H1 (cell line): ENCODE measurements around the gene CRP. TPM values are rescaled to one million over a fixed set of nuclear protein-coding genes. Genes with fewer than 3 reads are reported as not detected.

ENCODE experiments used
- CTCF ChIA-PET: fragments of 300-600 bp; sonication (Branson Sonifier 250); formaldehyde crosslinking; loops from one replicate; lab custom pipeline; 2021; ENCODE audit not compliant: partially characterized antibody; lab: Charles Lee
- POLR2A ChIA-PET: fragments of 300-600 bp; sonication (Branson Sonifier 250); formaldehyde crosslinking; loops from one replicate; lab custom pipeline; 2021; ENCODE audit warnings: inconsistent platforms; ENCODE audit not compliant: partially characterized antibody; lab: Charles Lee
- DNase-seq, 2 experiments: peaks; one replicate each; pipeline versions ENCODE4 v3.0.0 to v3.0.0-alpha.2; 2010 to 2022; ENCODE audit warnings: low spot score in 2 of 2, low read depth in 1 of 2, mixed read lengths in 1 of 2
- FAIRE-seq: peaks from 2 replicates; lab custom pipeline; 2011; peaks lifted over from hg19 to GRCh38; lab: Jason Lieb, UNC
- H2AFZ ChIP-seq: 2 replicates; pipeline ENCODE4 v1.8.1; 2012; ENCODE audit warnings: low read length, inconsistent platforms
- H2AK5ac ChIP-seq: 2 replicates; pipeline ENCODE4 v1.6.1; 2013; ENCODE audit warnings: low read depth, low read length
- H2BK120ac ChIP-seq: replicated peaks from 2 replicates; pipeline ENCODE3; 2013; ENCODE audit warnings: low read depth, low read length, inconsistent platforms
- H2BK12ac ChIP-seq: 2 replicates; pipeline ENCODE4 v1.6.1; 2013; ENCODE audit warnings: low read depth, low read length
- H2BK15ac ChIP-seq: 2 replicates; pipeline ENCODE4 v1.6.1; 2013; ENCODE audit warnings: low read length
- H2BK20ac ChIP-seq: 2 replicates; pipeline ENCODE4 v1.6.1; 2013; ENCODE audit warnings: low read length
- H2BK5ac ChIP-seq: 2 replicates; pipeline ENCODE4 v1.6.1; 2013; ENCODE audit warnings: low read depth, low read length
- H3K14ac ChIP-seq: 2 replicates; pipeline ENCODE4 v1.6.1; 2013; ENCODE audit warnings: inconsistent platforms; ENCODE audit not compliant: insufficient read length
- H3K18ac ChIP-seq: 2 replicates; pipeline ENCODE4 v1.6.1; 2013; ENCODE audit warnings: low read length; ENCODE audit errors: extremely low read depth
- H3K23ac ChIP-seq: 2 replicates; pipeline ENCODE4 v1.6.1; 2013; ENCODE audit warnings: inconsistent platforms; ENCODE audit not compliant: insufficient read length
- H3K23me2 ChIP-seq: 2 replicates; pipeline ENCODE4 v1.6.1; 2013; ENCODE audit warnings: low read depth, low read length
- H3K27ac ChIP-seq: 2 replicates; pipeline ENCODE4 v1.6.1; 2011; ENCODE audit warnings: low read depth, low read length, inconsistent platforms
- H3K27me3 ChIP-seq, 4 experiments: replicated peaks in 1 of 4; 1 replicate in 1 of 4; 2 replicates in 3 of 4; pipeline versions ENCODE4 v1.6.1 to v1.8.1; 2011 to 2013; ENCODE audit warnings: low read length in 3 of 4, mild to moderate bottlenecking in 3 of 4, inconsistent platforms in 2 of 4, mixed read lengths in 2 of 4, moderate library complexity in 1 of 4; ENCODE audit not compliant: control insufficient read depth in 3 of 4, insufficient read depth in 3 of 4; ENCODE audit errors: extremely low read depth in 1 of 4
- H3K36me3 ChIP-seq, 4 experiments: 2 replicates each; pipeline versions ENCODE4 v1.6.1 to v1.8.1; 2011 to 2013; ENCODE audit warnings: mild to moderate bottlenecking in 4 of 4, low read length in 3 of 4, moderate library complexity in 2 of 4, control low read depth in 1 of 4, inconsistent platforms in 1 of 4; ENCODE audit not compliant: insufficient read depth in 4 of 4, control insufficient read depth in 2 of 4
- H3K4ac ChIP-seq: replicated peaks from 2 replicates; pipeline ENCODE3; 2013; ENCODE audit warnings: low read length, low read depth, mixed read lengths, inconsistent platforms; ENCODE audit not compliant: insufficient read length
- H3K4me1 ChIP-seq, 4 experiments: replicated peaks in 1 of 4; 1 replicate in 1 of 4; 2 replicates in 3 of 4; pipeline versions ENCODE4 v1.6.1 to v1.8.1; 2011 to 2013; ENCODE audit warnings: low read length in 3 of 4, inconsistent platforms in 2 of 4, mixed read lengths in 1 of 4; ENCODE audit not compliant: insufficient read depth in 4 of 4, control insufficient read depth in 3 of 4
- H3K4me2 ChIP-seq, 2 experiments: 2 replicates each; pipeline versions ENCODE4 v1.6.1 to v1.8.1; 2011 to 2013; ENCODE audit warnings: low read depth in 2 of 2, low read length in 2 of 2, control low read depth in 1 of 2, inconsistent platforms in 1 of 2, mild to moderate bottlenecking in 1 of 2; ENCODE audit not compliant: insufficient read depth in 1 of 2
- H3K4me3 ChIP-seq, 4 experiments: fragments of 200-600, 300-600 bp in 1 of 4; sonication (generic), shearing (Covaris generic), sonication (Bioruptor Twin) in 1 of 4; 2 replicates each; pipeline versions ENCODE4 v1.5.1 to v1.8.1; 2011 to 2016; ENCODE audit warnings: low read length in 4 of 4, low read depth in 3 of 4, control low read depth in 2 of 4, inconsistent platforms in 2 of 4, mild to moderate bottlenecking in 2 of 4, mixed read lengths in 1 of 4, moderate library complexity in 1 of 4; ENCODE audit not compliant: insufficient read depth in 2 of 4; ENCODE audit errors: extremely low read depth in 1 of 4
- H3K56ac ChIP-seq: replicated peaks from 2 replicates; pipeline ENCODE3; 2013; ENCODE audit warnings: low read depth, mild to moderate bottlenecking, mixed read lengths, low read length, inconsistent platforms; ENCODE audit not compliant: insufficient read length
- H3K79me1 ChIP-seq: 2 replicates; pipeline ENCODE4 v1.6.1; 2013; ENCODE audit warnings: low read depth, low read length, control low read depth
- H3K79me2 ChIP-seq, 2 experiments: 2 replicates each; pipeline versions ENCODE4 v1.6.1 to v1.8.1; 2012 to 2013; ENCODE audit warnings: low read length in 2 of 2, mild to moderate bottlenecking in 2 of 2, inconsistent platforms in 1 of 2; ENCODE audit not compliant: insufficient read depth in 2 of 2, control insufficient read depth in 1 of 2
- H3K9ac ChIP-seq, 4 experiments: replicated peaks in 1 of 4; 1 replicate in 1 of 4; 2 replicates in 3 of 4; pipeline versions ENCODE4 v1.6.1 to v1.8.1; 2011 to 2013; ENCODE audit warnings: low read depth in 3 of 4, low read length in 3 of 4, control low read depth in 2 of 4, mild to moderate bottlenecking in 2 of 4, moderate library complexity in 2 of 4, inconsistent platforms in 1 of 4; ENCODE audit errors: extremely low read depth in 1 of 4
- H3K9me3 ChIP-seq, 2 experiments: 2 replicates each; pipeline versions ENCODE4 v1.6.1 to v1.8.1; 2012 to 2013; ENCODE audit warnings: mild to moderate bottlenecking in 2 of 2, moderate library complexity in 2 of 2, control low read depth in 1 of 2, inconsistent platforms in 1 of 2, low read depth in 1 of 2, low read length in 1 of 2, mixed read lengths in 1 of 2; ENCODE audit not compliant: insufficient read depth in 2 of 2
- H4K20me1 ChIP-seq, 2 experiments: replicated peaks in 1 of 2; 2 replicates each; pipeline versions ENCODE3 to v1.8.1; 2011 to 2013; ENCODE audit warnings: inconsistent platforms in 2 of 2, low read length in 2 of 2, mild to moderate bottlenecking in 1 of 2; ENCODE audit not compliant: insufficient read depth in 2 of 2, control insufficient read depth in 1 of 2
- H4K5ac ChIP-seq: 2 replicates; pipeline ENCODE4 v1.6.1; 2013; ENCODE audit warnings: low read length, low read depth, mixed read lengths, inconsistent platforms; ENCODE audit not compliant: insufficient read length
- H4K8ac ChIP-seq: 2 replicates; pipeline ENCODE4 v1.8.0; 2013; ENCODE audit warnings: mild to moderate bottlenecking, moderate library complexity, low read length, inconsistent platforms; ENCODE audit not compliant: insufficient read depth; ENCODE audit errors: extremely low read depth
- H4K91ac ChIP-seq: replicated peaks from 2 replicates; pipeline ENCODE3; 2013; ENCODE audit warnings: low read length, mixed read lengths, inconsistent platforms; ENCODE audit not compliant: insufficient read length
- CBX5 ChIP-seq: fragments of 300-800, 300-1000 bp; sonication (generic); IDR thresholded peaks from 2 replicates; pipeline ENCODE4 v1.7.1; 2016; ENCODE audit warnings: antibody characterized with exemption, low read length, low read depth
- CEBPB ChIP-seq: IDR thresholded peaks from 2 replicates; pipeline ENCODE4 v1.6.1; 2012; ENCODE audit warnings: low read depth, low read length
- GABPA ChIP-seq: IDR thresholded peaks from 2 replicates; pipeline ENCODE4 v1.6.1; 2011; ENCODE audit warnings: mild to moderate bottlenecking, low read length, moderate library complexity, borderline replicate concordance; ENCODE audit not compliant: insufficient read depth
- GTF2F1 ChIP-seq: IDR thresholded peaks from 2 replicates; pipeline ENCODE4 v1.6.1; 2012; ENCODE audit warnings: low read depth, low read length, improper control_type of control experiment, borderline replicate concordance
- KDM5A ChIP-seq: fragments of 200-600 bp; IDR thresholded peaks from 2 replicates; pipeline ENCODE4 v1.7.1; 2012; ENCODE audit warnings: mild to moderate bottlenecking, low read length, inconsistent platforms, mixed read lengths
- NANOG ChIP-seq: IDR thresholded peaks from 2 replicates; pipeline ENCODE4 v1.6.1; 2011; ENCODE audit warnings: low read length, low read depth, mild to moderate bottlenecking, inconsistent platforms; ENCODE audit not compliant: insufficient read depth, poor library complexity, severe bottlenecking
- NRF1 ChIP-seq: IDR thresholded peaks from 2 replicates; pipeline ENCODE4 v1.6.1; 2011; ENCODE audit warnings: mild to moderate bottlenecking, low read depth, low read length, improper control_type of control experiment
- RAD21 ChIP-seq, 2 experiments: IDR thresholded peaks in 1 of 2; conservative IDR thresholded peaks in 1 of 2; 2 replicates each; pipeline ENCODE4 v1.6.1; 2011; ENCODE audit warnings: low read depth in 2 of 2, low read length in 2 of 2, improper control_type of control experiment in 1 of 2, inconsistent platforms in 1 of 2, mild to moderate bottlenecking in 1 of 2, moderate library complexity in 1 of 2
- SAP30 ChIP-seq: fragments of 300-600 bp; sonication (generic); IDR thresholded peaks from 2 replicates; pipeline ENCODE4 v1.7.1; 2012; ENCODE audit warnings: low read length, moderate library complexity, mild to moderate bottlenecking, inconsistent platforms; ENCODE audit not compliant: insufficient read depth, insufficient replicate concordance
- SIX5 ChIP-seq: IDR thresholded peaks from 2 replicates; pipeline ENCODE4 v1.6.1; 2011; ENCODE audit warnings: mild to moderate bottlenecking, low read depth, low read length
- WGBS, 2 experiments: shearing (Covaris generic) in 1 of 2; methylation state at CpG; one replicate each; pipeline versions ENCODE4 v1.1.6 to v1.1.7; 2013 to 2015; ENCODE audit warnings: low lambda C conversion rate in 2 of 2, mixed read lengths in 2 of 2, inconsistent platforms in 1 of 2, low coverage in 1 of 2, missing lambda C conversion rate in 1 of 2; ENCODE audit not compliant: insufficient replicate concordance in 2 of 2, insufficient coverage in 1 of 2, insufficient read length in 1 of 2; ENCODE audit errors: extremely low coverage in 1 of 2, missing lambda C conversion rate in 1 of 2; 5-methylcytosine and 5-hydroxymethylcytosine counted together
- polyA plus RNA-seq, 7 experiments: library from polyadenylated mRNA; depleted of rRNA in 3 of 7; stranded (reverse) in 5 of 7; unstranded in 2 of 7; fragments of >200 nt in 5 of 7; fragments of 200-250 nt in 2 of 7; gene quantifications; 1 replicate in 5 of 7; 2 replicates in 1 of 7; 4 replicates in 1 of 7; pipeline versions ENCODE4 v1.2.1 to v1.2.3, GENCODE V29; 2011 to 2013; ENCODE audit warnings: missing spikeins in 2 of 7, mixed read lengths in 2 of 7
- total RNA-seq: library from RNA; stranded (reverse); fragmentation: NEBNext Ultra II Directional; extraction: Animal tissue kit (Norgen Biotek cat#: 25700); gene quantifications from 2 replicates; pipeline ENCODE4 v1.2.1, GENCODE V29; 2021
- TF ChIP-seq, protein P1 (sequence below), 3 experiments: IDR thresholded peaks; 1 replicate in 2 of 3; 2 replicates in 1 of 3; pipeline versions ENCODE4 v1.5.1 to v1.6.1; 2011; ENCODE audit warnings: low read length in 3 of 3, mild to moderate bottlenecking in 3 of 3, inconsistent platforms in 2 of 3, low read depth in 1 of 3, moderate library complexity in 1 of 3; ENCODE audit not compliant: insufficient read depth in 1 of 3; ENCODE audit errors: control extremely low read depth in 1 of 3

Gene CRP
- total and polyA plus RNA-seq, 2 of the 8 experiments (the other 6 are each of a cell fraction or from before 2014, with no cell fraction given), result not detected

DNA sequence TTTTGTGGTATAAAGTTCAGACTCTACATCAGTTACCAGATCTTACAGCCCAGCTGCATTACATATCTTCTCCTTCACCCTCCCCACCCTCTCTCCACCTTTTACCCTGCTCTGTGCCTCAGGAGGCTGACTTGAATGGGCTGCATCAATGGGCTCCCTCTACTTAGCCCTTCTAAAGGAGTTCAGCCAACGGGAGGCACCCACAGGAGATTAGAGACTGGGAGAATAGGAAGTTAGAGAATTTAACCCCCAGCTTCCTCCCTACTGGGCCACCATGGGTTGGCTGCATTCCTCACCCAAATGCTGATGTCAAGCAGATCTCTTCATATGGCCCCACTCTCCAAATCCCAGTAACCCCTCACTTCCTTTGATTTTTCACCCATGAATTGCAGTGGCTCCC lies 49.3 kb upstream of the CRP start:
- Histone ChIP-seq H3K27me3 (no peaks in the 10 kb centered on the region), H3K4me2 (no peak overlapping the region), H3K23ac (no peak overlapping the region), H3K79me1 (no peaks in the 10 kb centered on the region), H3K9ac (no peak overlapping the region), H3K23me2 (no peaks in the 10 kb centered on the region), H3K18ac (no peak overlapping the region), H3K79me2 (no peaks in the 10 kb centered on the region), H2AK5ac (no peak overlapping the region), H4K91ac (no peak overlapping the region), H3K36me3 (no peaks in the 10 kb centered on the region), H4K8ac (no peak overlapping the region), H3K14ac (no peak overlapping the region), H4K5ac (no peak overlapping the region), H2BK12ac (no peak overlapping the region), H2BK20ac (no peak overlapping the region), H2BK120ac (no peak overlapping the region), H3K27ac (no peak overlapping the region), H3K9me3 (no peaks in the 10 kb centered on the region; a peak in 1 of 4 replicates), H2BK5ac (no peak overlapping the region), H3K56ac (no peak overlapping the region), H2BK15ac (no peak overlapping the region), H3K4me1 (no peaks in the 10 kb centered on the region), H3K4ac (no peak overlapping the region), H4K20me1 (no peaks in the 10 kb centered on the region), H3K4me3 (no peak overlapping the region), H2AFZ (no peak overlapping the region)
- WGBS, 2 experiments, result 75% methylated on average over 1 of the region's 1 CpG; no CpG with 5 or more reads in 1 of the 2 experiments
- DNase-seq (no peak), FAIRE-seq (no peak)
- POLR2A ChIA-PET, result no interaction called here
- CTCF ChIA-PET, result interaction anchor here (0.6 kb wide), 1 partner anchor 567 kb away, joined by 6 read pairs; no protein-coding TSS in a partner anchor
- TF ChIP-seq SIX5, result no peak
- TF ChIP-seq, protein P1, sequence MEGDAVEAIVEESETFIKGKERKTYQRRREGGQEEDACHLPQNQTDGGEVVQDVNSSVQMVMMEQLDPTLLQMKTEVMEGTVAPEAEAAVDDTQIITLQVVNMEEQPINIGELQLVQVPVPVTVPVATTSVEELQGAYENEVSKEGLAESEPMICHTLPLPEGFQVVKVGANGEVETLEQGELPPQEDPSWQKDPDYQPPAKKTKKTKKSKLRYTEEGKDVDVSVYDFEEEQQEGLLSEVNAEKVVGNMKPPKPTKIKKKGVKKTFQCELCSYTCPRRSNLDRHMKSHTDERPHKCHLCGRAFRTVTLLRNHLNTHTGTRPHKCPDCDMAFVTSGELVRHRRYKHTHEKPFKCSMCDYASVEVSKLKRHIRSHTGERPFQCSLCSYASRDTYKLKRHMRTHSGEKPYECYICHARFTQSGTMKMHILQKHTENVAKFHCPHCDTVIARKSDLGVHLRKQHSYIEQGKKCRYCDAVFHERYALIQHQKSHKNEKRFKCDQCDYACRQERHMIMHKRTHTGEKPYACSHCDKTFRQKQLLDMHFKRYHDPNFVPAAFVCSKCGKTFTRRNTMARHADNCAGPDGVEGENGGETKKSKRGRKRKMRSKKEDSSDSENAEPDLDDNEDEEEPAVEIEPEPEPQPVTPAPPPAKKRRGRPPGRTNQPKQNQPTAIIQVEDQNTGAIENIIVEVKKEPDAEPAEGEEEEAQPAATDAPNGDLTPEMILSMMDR (IDR thresholded peaks at IDR 0.05; ENCODE audit: control extremely low read depth in 1 of 3, insufficient read depth in 1 of 3, low read depth in 1 of 3, low read length in 3 of 3), result no peak
- TF ChIP-seq CBX5, result no peak
- no peak for TF ChIP-seq NRF1
- no peak for TF ChIP-seq RAD21 (IDR thresholded peaks at IDR 0.05 in 1 of 2, conservative IDR thresholded peaks at IDR 0.05 in 1 of 2; ENCODE audit: low read depth in 2 of 2, low read length in 2 of 2)
- no peak for TF ChIP-seq GTF2F1
- no peak for TF ChIP-seq NANOG
- no peak for TF ChIP-seq CEBPB
- TF ChIP-seq GABPA, result no peak
- TF ChIP-seq SAP30, result no peak
- TF ChIP-seq KDM5A, result no peak
